ENCODE results near the gene GABRR1. TPM values are rescaled to one million over a fixed set of nuclear protein-coding genes. Genes with fewer than 3 reads are reported as not detected.

Gene GABRR1
- total RNA-seq, 4 donors from 2014 or later, result 0.31 TPM; not detected in 3

DNA sequence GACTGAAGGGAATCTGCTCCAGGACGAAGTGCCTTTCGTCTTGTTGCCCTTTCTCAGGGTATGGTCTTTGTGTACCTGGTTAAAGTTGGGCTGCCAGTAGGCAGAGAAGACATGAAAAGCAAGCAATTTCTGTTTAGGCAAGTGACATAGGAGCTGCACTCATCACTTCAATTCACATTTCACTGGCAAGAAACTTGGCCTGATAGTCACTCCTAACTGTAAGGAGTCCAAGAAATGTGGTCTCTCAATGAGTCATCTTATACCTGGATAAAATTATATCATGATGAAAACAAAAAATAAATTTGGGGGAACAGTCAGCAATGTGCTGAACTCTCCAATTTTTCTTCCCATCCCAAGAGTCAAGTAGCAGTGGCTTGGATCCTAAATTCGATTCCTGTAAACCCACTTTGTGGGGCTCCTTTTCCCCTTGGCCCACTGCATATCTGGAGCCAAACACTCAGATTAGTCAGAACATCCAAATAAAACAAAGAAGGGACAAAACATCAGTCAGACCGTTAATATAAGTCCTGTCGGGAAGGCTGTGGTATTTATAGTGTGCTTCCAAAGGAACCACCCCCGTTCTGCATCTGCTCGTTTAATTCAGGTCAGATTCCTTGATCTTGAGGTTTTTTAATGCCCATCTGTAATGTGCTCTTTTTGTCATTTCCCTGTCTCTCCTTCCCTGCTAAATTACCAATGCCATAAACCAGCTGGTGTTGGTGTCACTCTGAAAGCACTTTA lies 5.0 kb upstream of the GABRR1 start:
- WGBS, 2 donors (ENCODE audit: low coverage in 1 of 2), result 17 to 26% methylated on average over 7 of the region's 7 CpGs
- H3K27ac ChIP-seq, result peak overlapping the region in 2 of 4 donors; percentile 15 to 44
- peaks cover 3 to 21% (median 3%) of the 10 kb centered on the region in 3 donors for H3K4me1 ChIP-seq
- no peaks in the 10 kb centered on the region for H3K36me3 ChIP-seq
- TF ChIP-seq POLR2A (IDR thresholded peaks at IDR 0.05) (no peak), POLR2AphosphoS5 (IDR thresholded peaks at IDR 0.05) (peak; percentile 43), EP300 (IDR thresholded peaks at IDR 0.05) (no peak)
- TF ChIP-seq, protein P1, sequence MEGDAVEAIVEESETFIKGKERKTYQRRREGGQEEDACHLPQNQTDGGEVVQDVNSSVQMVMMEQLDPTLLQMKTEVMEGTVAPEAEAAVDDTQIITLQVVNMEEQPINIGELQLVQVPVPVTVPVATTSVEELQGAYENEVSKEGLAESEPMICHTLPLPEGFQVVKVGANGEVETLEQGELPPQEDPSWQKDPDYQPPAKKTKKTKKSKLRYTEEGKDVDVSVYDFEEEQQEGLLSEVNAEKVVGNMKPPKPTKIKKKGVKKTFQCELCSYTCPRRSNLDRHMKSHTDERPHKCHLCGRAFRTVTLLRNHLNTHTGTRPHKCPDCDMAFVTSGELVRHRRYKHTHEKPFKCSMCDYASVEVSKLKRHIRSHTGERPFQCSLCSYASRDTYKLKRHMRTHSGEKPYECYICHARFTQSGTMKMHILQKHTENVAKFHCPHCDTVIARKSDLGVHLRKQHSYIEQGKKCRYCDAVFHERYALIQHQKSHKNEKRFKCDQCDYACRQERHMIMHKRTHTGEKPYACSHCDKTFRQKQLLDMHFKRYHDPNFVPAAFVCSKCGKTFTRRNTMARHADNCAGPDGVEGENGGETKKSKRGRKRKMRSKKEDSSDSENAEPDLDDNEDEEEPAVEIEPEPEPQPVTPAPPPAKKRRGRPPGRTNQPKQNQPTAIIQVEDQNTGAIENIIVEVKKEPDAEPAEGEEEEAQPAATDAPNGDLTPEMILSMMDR (IDR thresholded peaks at IDR 0.05), result no peak
- no peaks in the 10 kb centered on the region for H3K9me3 ChIP-seq
- H3K27me3 ChIP-seq, result no peaks in the 10 kb centered on the region
- no peak overlapping the region for H3K4me3 ChIP-seq
- no peak for ATAC-seq

DNA sequence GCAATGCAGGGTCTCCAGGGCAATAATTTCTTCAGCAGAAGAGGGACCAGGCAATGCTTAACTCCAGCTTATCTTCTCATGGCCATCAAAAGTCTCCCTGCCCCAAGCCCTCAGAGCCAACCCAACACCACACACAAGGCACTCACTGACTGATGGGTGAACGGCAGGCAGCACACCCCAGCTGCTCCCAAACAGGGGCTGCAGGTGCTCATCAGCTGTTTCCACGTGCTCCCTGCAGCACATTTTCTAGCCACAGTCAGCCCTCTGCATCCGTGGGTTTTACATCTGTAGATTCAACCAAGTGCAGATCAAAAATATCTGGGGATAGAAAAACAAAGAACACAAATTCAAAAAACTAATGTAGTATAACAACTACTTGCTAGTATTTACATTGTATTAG lies 4.0 kb upstream of the GABRR1 start:
- TF ChIP-seq, protein P1 (IDR thresholded peaks at IDR 0.05), result no peak
- TF ChIP-seq POLR2A (IDR thresholded peaks at IDR 0.05) (no peak), POLR2AphosphoS5 (IDR thresholded peaks at IDR 0.05) (no peak), EP300 (IDR thresholded peaks at IDR 0.05) (no peak)
- H3K4me3 ChIP-seq, result no peak overlapping the region
- H3K36me3 ChIP-seq, result no peaks in the 10 kb centered on the region
- ATAC-seq, result no peak
- H3K4me1 ChIP-seq, result peaks cover 3 to 22% (median 3%) of the 10 kb centered on the region in 3 donors
- no peak overlapping the region for H3K27ac ChIP-seq
- WGBS, 2 donors (ENCODE audit: low coverage in 1 of 2), result 88% methylated on average over 3 of the region's 3 CpGs; no CpG with 5 or more reads in 1 of the 2 donors
- no peaks in the 10 kb centered on the region for H3K27me3 ChIP-seq
- H3K9me3 ChIP-seq, result no peaks in the 10 kb centered on the region

DNA sequence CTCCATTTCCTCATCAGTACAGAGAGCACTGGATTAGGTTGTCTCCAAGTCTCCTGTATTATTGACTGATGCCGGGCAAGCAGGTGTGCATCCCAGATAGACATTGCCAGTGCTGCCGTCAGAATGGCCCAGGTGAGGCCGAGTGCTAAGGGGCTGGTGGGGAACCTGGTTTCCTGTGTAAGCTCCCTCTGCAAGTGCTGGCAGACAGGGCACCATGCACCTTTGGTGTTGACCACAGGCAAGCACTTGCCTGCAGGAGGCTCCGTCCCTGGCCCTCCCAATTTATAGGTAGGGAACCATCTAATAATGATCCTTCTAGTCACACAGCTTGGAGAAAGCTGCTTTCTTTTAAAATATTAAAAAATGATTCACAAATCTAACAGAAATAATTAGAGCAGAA lies 747 bp downstream of the GABRR1 start:
- no peaks in the 10 kb centered on the region for H3K9me3 ChIP-seq
- H3K4me3 ChIP-seq, result no peak overlapping the region
- no peak overlapping the region for H3K27ac ChIP-seq
- no peaks in the 10 kb centered on the region for H3K36me3 ChIP-seq
- H3K27me3 ChIP-seq, result no peaks in the 10 kb centered on the region
- peaks cover 0 to 9% (median 0%) of the 10 kb centered on the region in 3 donors for H3K4me1 ChIP-seq
- ATAC-seq, result no peak
- WGBS, 2 donors (ENCODE audit: low coverage in 1 of 2), result 88 to 100% methylated on average over 1 to 3 of the region's 4 CpGs
- TF ChIP-seq POLR2A (IDR thresholded peaks at IDR 0.05) (no peak), EP300 (IDR thresholded peaks at IDR 0.05) (no peak), POLR2AphosphoS5 (IDR thresholded peaks at IDR 0.05) (no peak)
- TF ChIP-seq, protein P1 (IDR thresholded peaks at IDR 0.05), result no peak

DNA sequence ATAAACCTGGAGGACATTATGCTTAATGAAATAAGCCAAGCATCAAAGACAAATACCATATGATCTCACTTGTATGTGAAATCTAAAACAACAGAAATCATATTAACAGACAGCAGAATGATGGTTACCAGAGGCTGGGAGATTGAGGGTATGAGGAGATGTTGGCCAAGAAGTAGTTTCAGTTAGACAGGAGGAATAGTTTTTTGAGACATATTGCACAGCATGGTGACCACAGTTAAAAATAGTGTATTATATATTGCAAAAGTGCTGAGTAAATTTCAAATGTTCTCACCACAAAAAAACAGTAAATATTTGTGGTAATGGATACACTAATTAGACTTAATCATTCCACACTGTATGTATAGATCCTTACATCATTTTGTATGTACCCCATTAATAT lies 1.8 kb downstream of the GABRR1 start:
- TF ChIP-seq POLR2A (IDR thresholded peaks at IDR 0.05) (no peak), EP300 (IDR thresholded peaks at IDR 0.05) (no peak), POLR2AphosphoS5 (IDR thresholded peaks at IDR 0.05) (no peak)
- TF ChIP-seq, protein P1 (IDR thresholded peaks at IDR 0.05), result no peak
- Histone ChIP-seq H3K4me3 (no peak overlapping the region), H3K9me3 (no peaks in the 10 kb centered on the region), H3K27ac (no peak overlapping the region), H3K27me3 (no peaks in the 10 kb centered on the region), H3K36me3 (no peaks in the 10 kb centered on the region), H3K4me1 (peaks cover 0 to 8% (median 0%) of the 10 kb centered on the region in 3 donors)
- ATAC-seq, result no peak

DNA sequence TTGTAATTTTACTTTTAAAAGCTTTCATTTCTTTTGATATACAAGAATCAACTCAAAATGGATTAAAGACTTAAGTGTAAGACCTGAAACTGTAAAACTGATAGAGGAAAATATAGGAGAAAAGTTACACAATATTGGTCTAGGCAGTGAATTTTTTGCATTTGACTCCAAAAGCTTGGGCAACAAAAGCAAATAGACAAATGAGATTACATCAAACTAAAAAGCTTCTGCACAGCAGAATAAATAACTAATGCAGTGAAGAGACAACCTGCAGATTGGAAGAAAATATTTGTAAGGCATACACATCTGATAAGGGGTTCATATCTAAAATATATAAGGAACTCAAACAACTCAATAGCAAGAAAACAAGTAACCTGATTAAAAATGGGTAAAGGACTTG lies 3.0 kb downstream of the GABRR1 start:
- H3K9me3 ChIP-seq, result no peaks in the 10 kb centered on the region
- H3K27ac ChIP-seq, result no peak overlapping the region
- TF ChIP-seq, protein P1 (IDR thresholded peaks at IDR 0.05), result no peak
- TF ChIP-seq EP300 (IDR thresholded peaks at IDR 0.05) (no peak), POLR2A (IDR thresholded peaks at IDR 0.05) (no peak)
- ATAC-seq, result no peak
- no peaks in the 10 kb centered on the region for H3K36me3 ChIP-seq
- H3K27me3 ChIP-seq, result no peaks in the 10 kb centered on the region
- no peak overlapping the region for H3K4me3 ChIP-seq
- H3K4me1 ChIP-seq, result peaks cover 0 to 8% (median 0%) of the 10 kb centered on the region in 3 donors
